ENCODE data around the gene CTAG1B.

GRCh38 chrX:154661899-154662298 lies 42.8 kb upstream of the CTAG1B start:
- TF ChIP-seq FOXP2 (optimal IDR thresholded peaks at IDR 0.05; ENCODE audit: borderline replicate concordance, extremely low read depth, extremely low read length, insufficient read depth) (no peak), POLR2AphosphoS5 (IDR thresholded peaks at IDR 0.05; ENCODE audit: low read depth, low read length) (no peak), SIN3A (IDR thresholded peaks at IDR 0.05; ENCODE audit: borderline replicate concordance, insufficient read depth, low read length) (no peak), REST (IDR thresholded peaks at IDR 0.05; ENCODE audit: insufficient read depth in 1 of 2, low read depth in 2 of 2, low read length in 2 of 2) (no peak), TAF1 (IDR thresholded peaks at IDR 0.05; ENCODE audit: borderline replicate concordance, insufficient read depth, low read length) (no peak)
